MCF 10A (cell line): Measurements from ENCODE around the gene MAT2B. TPM values are rescaled to one million over a fixed set of nuclear protein-coding genes. Genes with fewer than 3 reads are reported as not detected.

Experiments
- BruUV-seq: library from RNA; stranded (reverse); fragments of 400-500 nt; replicated peaks from 2 replicates; lab custom pipeline; 2021; lab: Mats Ljungman, UMichigan
- CTCF ChIA-PET: fragments of 300-600 bp; sonication (Branson Sonifier 250); formaldehyde crosslinking; extraction: SDS; loops from one replicate; lab custom pipeline; 2021; ENCODE audit warnings: antibody characterized with exemption, inconsistent platforms; lab: Yijun Ruan, JAX
- POLR2A ChIA-PET: fragments of 300-600, 350-650 bp; sonication (Branson Sonifier 250); formaldehyde crosslinking; extraction: SDS; loops from one replicate; lab custom pipeline; 2020; ENCODE audit warnings: antibody characterized with exemption, inconsistent platforms; lab: Yijun Ruan, JAX
- DNase-seq: peaks from one replicate; pipeline ENCODE4 v3.0.0-alpha.2; 2018; ENCODE audit not compliant: unreplicated experiment
- H3K27ac Mint-ChIP-seq: one replicate; pipeline ENCODE4 v1.8.0; 2022; ENCODE audit warnings: mild to moderate bottlenecking, low read depth, mixed read lengths; ENCODE audit not compliant: unreplicated experiment
- H3K27me3 Mint-ChIP-seq: one replicate; pipeline ENCODE4 v1.8.0; 2022; ENCODE audit warnings: mixed read lengths; ENCODE audit not compliant: insufficient read depth, unreplicated experiment
- H3K36me3 Mint-ChIP-seq: one replicate; pipeline ENCODE4 v1.8.0; 2022; ENCODE audit warnings: mild to moderate bottlenecking, moderate library complexity, mixed read lengths; ENCODE audit not compliant: insufficient read depth, unreplicated experiment
- H3K4me1 Mint-ChIP-seq: one replicate; pipeline ENCODE4 v1.8.0; 2022; ENCODE audit warnings: mixed read lengths; ENCODE audit not compliant: insufficient read depth, unreplicated experiment
- H3K4me3 Mint-ChIP-seq: one replicate; pipeline ENCODE4 v1.8.0; 2022; ENCODE audit warnings: mild to moderate bottlenecking, moderate library complexity, mixed read lengths; ENCODE audit not compliant: unreplicated experiment
- H3K9me3 Mint-ChIP-seq: one replicate; pipeline ENCODE4 v1.8.0; 2022; ENCODE audit warnings: mixed read lengths; ENCODE audit not compliant: unreplicated experiment
- CTCF ChIP-seq: fragments of 200-600 bp; IDR thresholded peaks from one replicate; pipeline ENCODE4 v1.8.0; 2022; ENCODE audit warnings: antibody characterized with exemption, mild to moderate bottlenecking; ENCODE audit not compliant: unreplicated experiment
- intact Hi-C: fragments of 100-400 bp; cut with micrococcal nuclease; formaldehyde crosslinking; loops from 2 replicates; pipeline ENCODE4 v1.14.1; 2022
- total RNA-seq: library from RNA; stranded (reverse); gene quantifications from 2 replicates; pipeline ENCODE4 v1.2.3, GENCODE V29; 2022

MAT2B gene
- total RNA-seq, 1 experiment from 2014 or later, result 70.9 TPM

- H3K27ac Mint-ChIP-seq, result peak overlapping the region; percentile 69
- H3K36me3 Mint-ChIP-seq, result peaks cover 73% of the 10 kb centered on the region
- no peaks in the 10 kb centered on the region for H3K27me3 Mint-ChIP-seq
- no peaks in the 10 kb centered on the region for H3K9me3 Mint-ChIP-seq
- peaks cover 23% of the 10 kb centered on the region for H3K4me1 Mint-ChIP-seq
- intact Hi-C loops, result no loop called here
- no peak overlapping the region for H3K4me3 Mint-ChIP-seq
- CTCF ChIA-PET, result interaction anchor here (0.6 to 1.1 kb wide), 3 partner anchors 10 to 104 kb away, joined by 3 read pairs; no protein-coding TSS in a partner anchor
- no peak for TF ChIP-seq CTCF
- no TSS peak for BruUV-seq
- DNase-seq, result peak; percentile 27
- POLR2A ChIA-PET, result interaction anchor here (0.7 to 7.0 kb wide), 5 partner anchors 9 to 75 kb away, joined by 3 to 352 read pairs (median 18); partner anchors contain the start of genes CCNG1, HMMR and NUDCD2
Observed at GRCh38 chr5:163512526-163512925, 7.1 kb downstream of the MAT2B start.

GRCh38 chr5:163525096-163525495, 19.7 kb downstream of the MAT2B start:
- Mint-ChIP-seq H3K4me3 (no peak overlapping the region), H3K4me1 (no peaks in the 10 kb centered on the region), H3K9me3 (peaks cover 16% of the 10 kb centered on the region), H3K27ac (no peak overlapping the region), H3K27me3 (no peaks in the 10 kb centered on the region), H3K36me3 (peaks cover 26% of the 10 kb centered on the region)
- intact Hi-C loops, result no loop called here
- BruUV-seq, result no TSS peak
- TF ChIP-seq CTCF, result no peak
- ChIA-PET POLR2A (no interaction called here), CTCF (no interaction called here)
- DNase-seq, result no peak

GRCh38 chr5:163529698-163530097, 24.3 kb downstream of the MAT2B start:
- intact Hi-C loops, result no loop called here
- H3K27ac Mint-ChIP-seq, result no peak overlapping the region

GRCh38 chr5:163531272-163531671, 25.9 kb downstream of the MAT2B start:
- no peak for DNase-seq
- no TSS peak for BruUV-seq
- no peak overlapping the region for H3K4me3 Mint-ChIP-seq
- no peaks in the 10 kb centered on the region for H3K4me1 Mint-ChIP-seq
- H3K36me3 Mint-ChIP-seq, result no peaks in the 10 kb centered on the region
- POLR2A ChIA-PET, result no interaction called here
- no peaks in the 10 kb centered on the region for H3K9me3 Mint-ChIP-seq
- no peak overlapping the region for H3K27ac Mint-ChIP-seq
- TF ChIP-seq CTCF, result no peak
- CTCF ChIA-PET, result no interaction called here
- intact Hi-C loops, result no loop called here
- H3K27me3 Mint-ChIP-seq, result no peaks in the 10 kb centered on the region

More at GRCh38 chr5:163529698-163530097, 24.3 kb downstream of the MAT2B start:
- Mint-ChIP-seq H3K36me3 (peaks cover 4% of the 10 kb centered on the region), H3K4me1 (no peaks in the 10 kb centered on the region), H3K27me3 (no peaks in the 10 kb centered on the region), H3K9me3 (peaks cover 7% of the 10 kb centered on the region), H3K4me3 (no peak overlapping the region)
- POLR2A ChIA-PET, result interaction anchor here (1.2 kb wide), 1 partner anchor 24 kb away, joined by 3 read pairs; the partner anchor contains the start of gene MAT2B
- no peak for DNase-seq
- CTCF ChIA-PET, result interaction anchor here (0.5 to 1.3 kb wide), 4 partner anchors 10 to 167 kb away, joined by 3 read pairs; no protein-coding TSS in a partner anchor
- no peak for TF ChIP-seq CTCF
- no TSS peak for BruUV-seq
